Mucosa of rectum (tissue), 2 donors: Measurements from ENCODE around the gene C16orf87.
A peak's percentile ranks its signal among the peaks of the same experiment; 100 is the strongest.

Experiments used
- H3K27ac ChIP-seq, 2 donors: one replicate each; pipeline ENCODE4 v1.7.0; 2013; ENCODE audit warnings: inconsistent platforms in 2 of 2, low read depth in 2 of 2, low read length in 2 of 2
- H3K27me3 ChIP-seq, 2 donors: one replicate each; pipeline ENCODE4 v1.7.0; 2013; ENCODE audit warnings: low read length in 2 of 2; ENCODE audit not compliant: control insufficient read depth in 2 of 2, insufficient read depth in 2 of 2
- H3K36me3 ChIP-seq, 2 donors: one replicate each; pipeline ENCODE4 v1.7.0; 2013; ENCODE audit warnings: low read length in 2 of 2; ENCODE audit not compliant: control insufficient read depth in 2 of 2, insufficient read depth in 2 of 2
- H3K4me1 ChIP-seq, 2 donors: one replicate each; pipeline ENCODE4 v1.7.0; 2013; ENCODE audit warnings: low read length in 2 of 2, mild to moderate bottlenecking in 1 of 2; ENCODE audit not compliant: control insufficient read depth in 2 of 2, insufficient read depth in 2 of 2
- H3K4me3 ChIP-seq, 2 donors: one replicate each; pipeline ENCODE4 v1.7.0; 2013; ENCODE audit warnings: low read length in 2 of 2
- H3K9ac ChIP-seq, 2 donors: one replicate each; pipeline ENCODE4 v1.7.0; 2013; ENCODE audit warnings: low read length in 2 of 2, low read depth in 1 of 2, mild to moderate bottlenecking in 1 of 2
- H3K9me3 ChIP-seq, 2 donors: one replicate each; pipeline ENCODE4 v1.7.0; 2013; ENCODE audit warnings: low read length in 2 of 2; ENCODE audit not compliant: control insufficient read depth in 2 of 2
- donor health status: healthy.
- donor health status: Normal muscosa, but diverticular disease.

The C16orf87 gene

DNA sequence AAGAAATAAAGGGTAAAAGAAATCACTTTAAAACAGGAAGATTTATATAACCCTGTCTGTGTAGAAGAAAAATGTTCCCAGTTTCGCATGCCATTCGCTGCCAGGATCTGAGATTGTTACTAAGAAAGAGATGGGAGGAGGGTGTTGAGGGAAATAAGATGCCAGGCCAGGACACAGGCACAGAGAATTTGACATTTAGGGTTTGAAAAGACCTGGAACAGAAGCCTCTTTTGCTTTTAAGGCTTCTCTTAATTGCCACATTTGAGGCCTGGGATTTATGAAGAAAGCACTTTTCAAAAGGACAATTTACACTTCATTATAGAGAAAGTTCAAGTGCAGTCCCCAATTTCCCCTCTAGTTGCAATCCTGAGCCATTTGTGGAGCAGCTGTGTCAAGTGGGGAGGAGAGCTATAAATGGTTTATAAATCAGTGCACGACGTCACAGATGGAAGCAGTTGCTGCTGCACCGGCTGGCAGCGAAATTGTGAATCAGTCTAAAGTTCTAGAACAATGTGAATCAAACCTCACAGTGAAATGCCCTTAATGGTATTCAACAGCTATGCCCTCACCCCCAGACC is 26.5 kb upstream of the C16orf87 start:
- Histone ChIP-seq H3K4me1 (peaks cover 0 to 3% of the 10 kb centered on the region in 2 donors), H3K9me3 (no peaks in the 10 kb centered on the region), H3K27me3 (no peaks in the 10 kb centered on the region), H3K27ac (no peak overlapping the region), H3K9ac (no peak overlapping the region), H3K36me3 (no peaks in the 10 kb centered on the region), H3K4me3 (no peak overlapping the region)

DNA sequence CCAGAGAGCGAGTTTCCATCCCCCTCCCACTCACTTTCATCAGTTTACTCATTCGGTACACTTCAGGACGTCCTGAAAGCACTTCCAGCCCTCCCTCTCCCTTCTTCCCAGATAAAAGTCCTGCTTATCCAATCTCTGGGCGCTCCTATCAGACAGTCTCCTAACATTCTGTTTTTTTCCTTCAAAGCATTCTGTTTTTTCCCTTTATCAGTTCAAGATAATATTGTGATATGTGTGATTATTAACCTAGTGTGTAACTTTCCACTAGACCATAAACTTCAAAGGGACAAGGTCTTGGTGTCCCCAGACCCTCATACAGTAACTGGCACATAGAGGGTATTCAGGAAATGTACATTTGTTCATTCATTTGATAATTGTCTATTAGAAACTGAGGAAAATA is 24.4 kb upstream of the C16orf87 start:
- H3K4me1 ChIP-seq = peaks cover 0 to 3% of the 10 kb centered on the region in 2 donors
- no peak overlapping the region for H3K9ac ChIP-seq
- no peak overlapping the region for H3K4me3 ChIP-seq
- H3K36me3 ChIP-seq = no peaks in the 10 kb centered on the region
- no peaks in the 10 kb centered on the region for H3K9me3 ChIP-seq
- no peaks in the 10 kb centered on the region for H3K27me3 ChIP-seq
- H3K27ac ChIP-seq = no peak overlapping the region

DNA sequence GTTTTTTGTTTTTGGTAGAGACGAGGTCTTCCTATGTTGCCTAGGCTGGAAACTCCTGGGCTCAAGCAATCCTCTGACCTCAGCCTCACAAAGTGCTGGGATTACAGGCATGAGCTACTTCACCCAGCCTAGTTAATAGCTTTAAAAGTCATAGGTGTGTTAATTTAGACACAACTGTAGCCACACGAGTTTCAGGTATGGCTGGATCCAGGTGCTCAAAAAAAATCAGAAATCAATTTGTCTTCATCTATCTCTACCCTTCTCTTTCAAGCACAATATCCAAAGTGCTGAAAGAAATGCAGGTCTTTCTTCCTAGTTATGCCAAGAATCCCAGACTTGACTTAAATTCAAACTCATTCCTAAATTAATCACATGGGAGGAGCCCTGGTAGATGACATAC is 23.9 kb upstream of the C16orf87 start:
- no peaks in the 10 kb centered on the region for H3K27me3 ChIP-seq
- no peak overlapping the region for H3K9ac ChIP-seq
- H3K27ac ChIP-seq = no peak overlapping the region
- no peaks in the 10 kb centered on the region for H3K36me3 ChIP-seq
- H3K4me3 ChIP-seq = no peak overlapping the region
- H3K9me3 ChIP-seq = no peaks in the 10 kb centered on the region
- peaks cover 0 to 3% of the 10 kb centered on the region in 2 donors for H3K4me1 ChIP-seq

DNA sequence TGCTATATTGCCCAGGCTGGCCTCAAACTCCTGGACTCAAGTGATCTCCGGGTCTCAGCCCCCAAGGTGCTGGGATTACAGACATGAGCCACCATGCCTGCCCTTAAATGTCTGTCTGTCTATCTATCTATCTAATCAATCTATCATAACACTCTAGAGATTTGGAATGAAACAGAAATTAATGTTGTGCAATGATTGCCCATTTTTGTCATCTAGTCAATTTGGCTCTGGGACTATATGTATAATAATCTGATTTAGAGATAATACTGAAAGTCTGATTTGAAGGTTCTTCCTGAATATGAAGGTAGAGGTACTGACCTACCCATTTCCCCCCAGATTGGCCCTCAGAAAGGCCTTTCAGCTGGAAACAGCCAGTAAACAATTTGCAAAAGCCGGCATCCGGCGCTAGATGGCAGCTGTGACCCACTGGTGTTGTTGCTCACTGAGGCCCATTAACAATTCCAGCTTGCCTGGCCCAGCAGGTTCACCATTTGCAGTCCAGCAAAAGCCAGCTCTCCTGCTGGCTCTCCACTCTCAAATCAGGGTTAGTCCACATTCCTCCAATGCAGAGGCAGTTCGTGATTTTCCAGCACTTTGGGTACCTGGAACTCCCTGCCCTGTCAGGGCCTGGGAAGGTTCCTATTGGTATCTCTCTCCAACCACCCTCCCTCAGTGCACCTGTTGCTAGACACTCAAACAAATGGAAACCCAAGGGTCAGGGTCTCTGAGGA is 22.9 kb upstream of the C16orf87 start:
- H3K4me3 ChIP-seq = no peak overlapping the region
- no peaks in the 10 kb centered on the region for H3K36me3 ChIP-seq
- no peaks in the 10 kb centered on the region for H3K9me3 ChIP-seq
- H3K27ac ChIP-seq = no peak overlapping the region
- no peaks in the 10 kb centered on the region for H3K27me3 ChIP-seq
- peaks cover 0 to 3% of the 10 kb centered on the region in 2 donors for H3K4me1 ChIP-seq
- H3K9ac ChIP-seq = no peak overlapping the region

DNA sequence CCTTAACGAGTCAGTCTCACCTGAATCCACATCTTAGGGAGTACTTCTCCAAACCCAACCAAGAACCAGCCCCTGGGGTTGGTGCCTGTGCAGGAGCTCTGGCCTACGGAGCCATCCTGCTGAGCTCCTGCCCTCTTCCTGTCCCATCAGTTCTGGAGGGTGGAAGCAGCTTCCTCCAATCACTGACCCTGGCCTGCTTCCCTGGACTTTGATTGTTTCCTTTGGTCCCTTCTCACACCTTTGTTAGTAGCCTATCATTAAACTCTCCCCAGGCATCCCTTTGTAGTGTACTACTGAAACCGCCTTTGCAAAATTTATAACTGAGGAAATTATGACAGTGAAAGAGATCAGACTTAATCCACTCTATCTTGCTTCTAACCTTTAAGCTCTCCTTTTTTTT is 21.1 kb upstream of the C16orf87 start:
- Histone ChIP-seq H3K36me3 (no peaks in the 10 kb centered on the region), H3K27me3 (no peaks in the 10 kb centered on the region), H3K9me3 (no peaks in the 10 kb centered on the region), H3K4me1 (no peaks in the 10 kb centered on the region), H3K4me3 (no peak overlapping the region), H3K9ac (no peak overlapping the region), H3K27ac (no peak overlapping the region)

DNA sequence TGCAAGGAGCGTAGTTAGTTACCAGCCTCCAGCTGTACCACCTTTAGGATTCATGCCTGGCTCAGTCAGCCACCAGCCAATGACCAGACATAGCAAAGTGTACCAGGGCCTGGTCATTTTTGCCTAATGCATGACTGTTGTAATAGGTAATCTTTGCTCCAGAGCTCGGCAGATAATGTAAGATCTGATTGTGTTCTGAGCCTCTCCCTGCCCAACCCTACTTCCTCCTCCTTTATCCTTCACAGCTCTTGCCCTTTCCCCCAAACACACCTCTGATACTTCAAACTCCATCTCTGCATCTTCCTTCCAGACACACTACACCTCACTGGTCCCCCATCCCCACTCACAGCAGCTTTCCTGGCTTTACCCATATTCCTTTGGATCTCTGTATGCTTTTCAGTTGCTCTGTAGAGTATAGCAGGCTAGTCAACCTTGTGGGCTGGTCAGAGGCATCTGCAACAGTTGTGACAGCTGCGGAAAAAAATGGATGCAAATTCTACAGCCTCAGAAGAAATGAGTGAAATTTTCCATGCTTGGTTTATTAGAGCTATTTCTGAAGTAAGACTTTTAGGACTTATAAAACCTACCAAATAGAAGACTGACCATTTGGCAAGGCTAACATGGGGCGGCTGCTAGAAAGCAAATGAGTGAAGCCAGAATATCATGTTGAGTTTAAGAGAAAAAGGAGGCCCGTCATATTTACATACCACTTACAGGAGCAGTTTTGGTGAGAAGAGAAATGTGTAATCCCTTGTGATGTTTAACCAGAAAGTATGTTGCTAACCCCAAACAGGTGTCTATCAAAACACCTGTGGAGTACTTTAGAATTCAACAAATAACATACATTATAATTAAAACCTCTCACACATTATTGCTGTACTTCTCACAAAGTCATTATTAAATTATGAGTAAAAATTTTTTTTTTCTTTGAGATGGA is 19.9 kb upstream of the C16orf87 start:
- no peak overlapping the region for H3K4me3 ChIP-seq
- H3K9ac ChIP-seq = no peak overlapping the region
- H3K27ac ChIP-seq = peak overlapping the region; percentile 9 to 50
- no peaks in the 10 kb centered on the region for H3K9me3 ChIP-seq
- H3K36me3 ChIP-seq = no peaks in the 10 kb centered on the region
- no peaks in the 10 kb centered on the region for H3K27me3 ChIP-seq
- H3K4me1 ChIP-seq = no peaks in the 10 kb centered on the region

DNA sequence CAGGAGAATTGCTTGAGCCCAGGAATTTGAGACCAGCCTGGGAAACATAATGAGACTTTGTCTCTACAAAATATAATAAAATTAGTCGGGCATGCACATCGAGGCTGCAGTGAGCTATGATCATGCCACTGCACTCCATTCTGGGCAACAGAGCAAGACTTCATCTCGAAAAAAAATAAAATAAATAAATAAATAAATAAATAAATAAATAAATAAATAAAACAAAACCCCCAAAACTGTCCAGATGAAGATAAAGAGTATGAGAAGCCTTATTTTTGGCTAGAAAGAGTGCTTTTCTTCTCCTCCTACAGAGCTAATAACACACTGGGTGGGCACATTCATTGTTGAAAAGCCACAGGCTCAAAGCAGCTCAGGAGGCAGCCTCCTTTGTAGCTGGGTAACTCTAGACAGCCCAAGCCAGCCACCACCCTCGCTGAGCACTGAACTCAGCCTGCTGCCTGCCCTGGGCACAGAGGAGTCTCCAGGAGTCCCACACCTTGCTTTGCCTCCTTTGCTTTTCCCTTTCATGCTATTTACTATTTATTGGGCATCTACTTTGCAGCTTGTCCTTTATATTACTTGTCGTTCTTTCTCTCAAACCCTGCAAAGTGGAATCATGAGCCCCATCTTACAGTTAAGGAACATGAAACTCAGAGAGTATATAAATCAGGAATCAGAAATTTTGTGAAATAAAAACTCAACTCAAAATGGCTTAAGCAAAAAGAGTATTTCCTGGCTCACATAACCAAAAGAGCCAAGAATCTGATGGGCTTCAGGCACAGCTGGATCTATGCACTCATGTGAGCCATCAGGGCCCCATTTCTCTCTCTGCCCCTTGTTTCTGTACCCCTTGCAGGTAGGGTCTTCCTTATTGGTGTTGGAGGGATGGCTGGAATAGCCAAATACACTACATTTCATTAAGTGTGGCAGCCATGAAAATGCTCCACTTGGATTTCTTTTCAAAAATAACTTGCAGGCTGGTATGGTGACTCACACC is 18.1 kb upstream of the C16orf87 start:
- Histone ChIP-seq H3K4me1 (no peaks in the 10 kb centered on the region), H3K27me3 (no peaks in the 10 kb centered on the region), H3K36me3 (no peaks in the 10 kb centered on the region), H3K9me3 (no peaks in the 10 kb centered on the region), H3K4me3 (no peak overlapping the region), H3K27ac (no peak overlapping the region), H3K9ac (no peak overlapping the region)

DNA sequence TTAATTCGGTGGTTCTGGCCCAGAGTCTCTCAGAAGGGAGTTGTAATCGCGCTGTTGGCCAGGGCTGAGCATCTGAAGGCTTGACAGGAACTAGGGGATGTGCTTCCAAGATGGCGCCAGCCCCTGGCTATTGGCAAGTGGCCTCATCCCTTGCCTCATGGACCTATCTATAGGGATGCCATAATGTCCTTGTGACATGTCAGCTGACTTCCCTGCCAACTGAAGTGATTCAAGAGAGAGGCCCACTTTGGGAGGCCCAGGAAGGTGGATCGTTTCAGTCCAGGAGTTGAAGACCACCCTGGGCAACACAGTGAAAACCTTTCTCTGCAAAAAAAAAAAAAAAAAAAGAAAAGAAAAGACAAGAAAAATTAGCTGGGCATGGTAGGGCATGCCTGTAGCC is 15.0 kb upstream of the C16orf87 start:
- H3K27ac ChIP-seq = no peak overlapping the region
- no peaks in the 10 kb centered on the region for H3K9me3 ChIP-seq
- H3K9ac ChIP-seq = no peak overlapping the region
- no peaks in the 10 kb centered on the region for H3K36me3 ChIP-seq
- H3K4me1 ChIP-seq = no peaks in the 10 kb centered on the region
- no peak overlapping the region for H3K4me3 ChIP-seq
- H3K27me3 ChIP-seq = no peaks in the 10 kb centered on the region

DNA sequence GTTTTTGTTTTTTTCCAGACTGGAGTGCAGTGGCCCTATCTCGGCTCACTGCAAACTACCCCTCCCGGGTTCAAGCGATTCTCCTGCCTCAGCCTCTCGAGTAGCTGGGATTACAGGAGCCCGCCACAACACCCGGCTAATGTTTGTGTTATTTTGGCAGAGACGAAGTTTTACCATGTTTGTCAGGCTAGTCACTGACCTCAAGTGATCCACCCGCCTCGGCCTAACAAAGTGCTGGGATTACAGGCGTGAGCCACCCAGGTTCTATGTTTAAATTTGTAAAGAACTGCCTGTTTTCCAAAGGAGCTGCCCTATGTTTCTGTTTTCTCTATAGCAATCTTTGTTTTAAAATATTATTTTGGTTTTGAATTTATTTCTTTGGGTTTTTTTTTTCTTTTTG is 13.8 kb upstream of the C16orf87 start:
- no peak overlapping the region for H3K9ac ChIP-seq
- H3K4me3 ChIP-seq = no peak overlapping the region
- H3K27me3 ChIP-seq = no peaks in the 10 kb centered on the region
- H3K4me1 ChIP-seq = no peaks in the 10 kb centered on the region
- H3K27ac ChIP-seq = no peak overlapping the region
- no peaks in the 10 kb centered on the region for H3K9me3 ChIP-seq
- no peaks in the 10 kb centered on the region for H3K36me3 ChIP-seq
